HCT116 (cell line): ENCODE measurements around the gene MINK1. TPM values are rescaled to one million over a fixed set of nuclear protein-coding genes. Genes with fewer than 3 reads are reported as not detected.
"Not testable (repeated sequence)": the region's sequence is repeated elsewhere in the genome, so short reads cannot be mapped to it uniquely, and the experiment has no call there.

Experiments used
- ATAC-seq: fragments of 200-7000 bp; cut with Tn5 transposase; 2 replicates; pipeline ENCODE4 v1.9.1; 2020; ENCODE audit warnings: mild to moderate bottlenecking, moderate library complexity
- BruUV-seq: library from RNA; stranded (reverse); fragments of 400-500 nt; replicated peaks from 2 replicates; lab custom pipeline; 2021; lab: Mats Ljungman, UMichigan
- CTCF ChIA-PET: fragments of 300-600 bp; sonication (Branson Sonifier 250); formaldehyde crosslinking; loops from one replicate; lab custom pipeline; 2021; ENCODE audit warnings: antibody characterized with exemption; lab: Charles Lee
- POLR2A ChIA-PET: fragments of 300-600, 350-600 bp; sonication (Branson Sonifier 250); formaldehyde crosslinking; loops from one replicate; lab custom pipeline; 2021; ENCODE audit warnings: antibody characterized with exemption; lab: Charles Lee
- RAD21 ChIA-PET, 2 experiments: fragments of 300-600 bp; sonication (Branson Sonifier 250); formaldehyde crosslinking; loops; one replicate each; lab custom pipeline; 2023; ENCODE audit warnings: low total read pairs in 2 of 2; ENCODE audit not compliant: uncharacterized antibody in 2 of 2, unreplicated experiment in 2 of 2, low non-redundant PET in 1 of 2; lab: Charles Lee
- DNase-seq: peaks from one replicate; pipeline ENCODE4 v3.0.0-alpha.2; 2010; ENCODE audit warnings: low read depth, low spot score
- H2AFZ ChIP-seq: fragments of 200-600 bp; shearing (Covaris generic), sonication (generic); 2 replicates; pipeline ENCODE4 v1.6.1; 2017; ENCODE audit warnings: low read depth, mixed run types, mixed read lengths, antibody characterized with exemption, low read length; ENCODE audit not compliant: poor library complexity, severe bottlenecking
- H3K27ac ChIP-seq: 2 replicates; pipeline ENCODE4 v1.5.1; 2012; ENCODE audit warnings: low read depth, low read length
- H3K27me3 ChIP-seq: fragments of 200-600 bp; sonication (generic); 2 replicates; pipeline ENCODE4 v1.6.1; 2016; ENCODE audit warnings: mixed run types, low read length, mixed read lengths; ENCODE audit not compliant: insufficient read depth
- H3K36me3 ChIP-seq, 2 experiments: fragments of 200-500 bp in 1 of 2; fragments of 200-600 bp in 1 of 2; sonication (Bioruptor generic) in 1 of 2; sonication (generic) in 1 of 2; 2 replicates each; pipeline versions ENCODE4 v1.5.1 to v1.6.1; 2014 to 2016; ENCODE audit warnings: low read length in 2 of 2, inconsistent platforms in 1 of 2, mixed read lengths in 1 of 2, mixed run types in 1 of 2; ENCODE audit not compliant: insufficient read depth in 2 of 2, control insufficient read depth in 1 of 2
- H3K4me1 ChIP-seq, 2 experiments: fragments of 200-600 bp in 1 of 2; sonication (generic) in 1 of 2; 2 replicates each; pipeline versions ENCODE4 v1.5.1 to v1.6.1; 2012 to 2017; ENCODE audit warnings: low read length in 2 of 2, inconsistent platforms in 1 of 2, mild to moderate bottlenecking in 1 of 2, mixed read lengths in 1 of 2, mixed run types in 1 of 2, moderate library complexity in 1 of 2; ENCODE audit not compliant: insufficient read depth in 2 of 2, control insufficient read depth in 1 of 2
- H3K4me2 ChIP-seq: fragments of 200-600 bp; sonication (generic); 2 replicates; pipeline ENCODE4 v1.6.1; 2017; ENCODE audit warnings: mixed run types, low read length, mixed read lengths
- H3K4me3 ChIP-seq, 2 experiments: fragments of 200-600 bp in 1 of 2; sonication (generic) in 1 of 2; replicated peaks in 1 of 2; 2 replicates each; pipeline ENCODE4 v1.5.1; 2011 to 2016; ENCODE audit warnings: low read length in 2 of 2, control low read depth in 1 of 2, low read depth in 1 of 2, mild to moderate bottlenecking in 1 of 2, mixed read lengths in 1 of 2, mixed run types in 1 of 2
- H3K79me2 ChIP-seq: fragments of 200-600 bp; sonication (generic); 2 replicates; pipeline ENCODE4 v1.6.1; 2017; ENCODE audit warnings: mild to moderate bottlenecking, mixed run types, low read length, moderate library complexity, mixed read lengths; ENCODE audit not compliant: insufficient read depth
- H3K9ac ChIP-seq: fragments of 200-600 bp; sonication (generic); 2 replicates; pipeline ENCODE4 v1.6.1; 2016; ENCODE audit warnings: low read length, mixed read lengths
- H3K9me2 ChIP-seq: fragments of 200-600 bp; sonication (generic), shearing (Covaris generic); 2 replicates; pipeline ENCODE4 v1.6.1; 2017; ENCODE audit warnings: mixed run types, mild to moderate bottlenecking, moderate library complexity; ENCODE audit not compliant: insufficient read depth
- H3K9me3 ChIP-seq, 2 experiments: fragments of 200-500 bp in 1 of 2; fragments of 200-600 bp in 1 of 2; sonication (Bioruptor generic) in 1 of 2; sonication (generic) in 1 of 2; 2 replicates each; pipeline ENCODE4 v1.6.1; 2014 to 2017; ENCODE audit warnings: low read length in 2 of 2, mixed read lengths in 2 of 2, inconsistent platforms in 1 of 2, low read depth in 1 of 2, mild to moderate bottlenecking in 1 of 2, mixed run types in 1 of 2, moderate library complexity in 1 of 2; ENCODE audit not compliant: control insufficient read depth in 1 of 2, insufficient read depth in 1 of 2
- H4K20me1 ChIP-seq: fragments of 200-600 bp; sonication (generic), shearing (Covaris generic); 2 replicates; pipeline ENCODE4 v1.6.1; 2017; ENCODE audit warnings: mixed run types, mild to moderate bottlenecking, moderate library complexity; ENCODE audit not compliant: insufficient read depth
- EGR1 ChIP-seq: IDR thresholded peaks from 2 replicates; pipeline ENCODE4 v1.6.1; 2012; ENCODE audit warnings: low read depth
- EZH2phosphoT487 ChIP-seq: fragments of 200-600 bp; IDR thresholded peaks from 2 replicates; pipeline ENCODE4 v1.6.1; 2018; ENCODE audit warnings: antibody characterized with exemption, borderline replicate concordance
- FOSL1 ChIP-seq: IDR thresholded peaks from 2 replicates; pipeline ENCODE4 v1.6.1; 2012; ENCODE audit warnings: low read depth
- POLR2A ChIP-seq: IDR thresholded peaks from 2 replicates; pipeline ENCODE4 v1.7.0; 2011; ENCODE audit warnings: borderline replicate concordance; ENCODE audit not compliant: insufficient read depth, insufficient read length; ENCODE audit errors: extremely low read depth
- POLR2AphosphoS5 ChIP-seq: IDR thresholded peaks from 2 replicates; pipeline ENCODE4 v1.6.1; 2011; ENCODE audit warnings: mild to moderate bottlenecking, low read depth, low read length, moderate library complexity
- REST ChIP-seq: IDR thresholded peaks from 2 replicates; pipeline ENCODE4 v1.6.1; 2012; ENCODE audit warnings: low read depth
- SIN3A ChIP-seq: IDR thresholded peaks from 2 replicates; pipeline ENCODE4 v1.6.1; 2012; ENCODE audit warnings: low read depth
- SRF ChIP-seq: IDR thresholded peaks from 2 replicates; pipeline ENCODE4 v1.6.1; 2012; ENCODE audit warnings: low read depth
- ZFX ChIP-seq: fragments of 450-650 bp; IDR thresholded peaks from 2 replicates; pipeline ENCODE4 v1.6.1; 2017
- ZNF274 ChIP-seq: fragments of 200-500 bp; sonication (Bioruptor generic); IDR thresholded peaks from 2 replicates; pipeline ENCODE4 v1.6.1; 2014; ENCODE audit warnings: mild to moderate bottlenecking, low read depth, low read length, inconsistent platforms
- intact Hi-C: fragments of 100-400 bp; cut with micrococcal nuclease; formaldehyde crosslinking; loops from 2 replicates; pipeline ENCODE4 v1.10.0; 2022
- total RNA-seq: library from RNA; stranded (reverse); gene quantifications from one replicate; pipeline ENCODE4 v1.2.1, GENCODE V29; 2021; ENCODE audit not compliant: unreplicated experiment
- TF ChIP-seq, protein P1 (sequence below): IDR thresholded peaks from 2 replicates; pipeline ENCODE4 v1.6.1; 2012
- TF ChIP-seq, protein P2 (sequence below), 3 experiments: fragments of 200-600 bp in 1 of 3; sonication (generic) in 1 of 3; IDR thresholded peaks in 2 of 3; conservative IDR thresholded peaks in 1 of 3; 2 replicates each; pipeline ENCODE4 v1.5.1; 2012 to 2017; ENCODE audit warnings: low read depth in 2 of 3, low read length in 2 of 3, antibody characterized with exemption in 1 of 3, borderline replicate concordance in 1 of 3, control low read depth in 1 of 3, mild to moderate bottlenecking in 1 of 3, mixed read lengths in 1 of 3, mixed run types in 1 of 3, moderate library complexity in 1 of 3; ENCODE audit not compliant: insufficient read depth in 1 of 3

The MINK1 gene
- total RNA-seq, 1 experiment from 2014 or later = 85.2 TPM

GRCh38 chr17:4908711-4909496 lies 75.8 kb downstream of the MINK1 start (continued):
- TF ChIP-seq EZH2phosphoT487 (no peak), FOSL1 (no peak), SIN3A (no peak), ZFX (no peak)
- TF ChIP-seq, protein P1, sequence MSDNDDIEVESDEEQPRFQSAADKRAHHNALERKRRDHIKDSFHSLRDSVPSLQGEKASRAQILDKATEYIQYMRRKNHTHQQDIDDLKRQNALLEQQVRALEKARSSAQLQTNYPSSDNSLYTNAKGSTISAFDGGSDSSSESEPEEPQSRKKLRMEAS = no peak

GRCh38 chr17:4913994-4914393 lies 80.9 kb downstream of the MINK1 start:
- intact Hi-C loops = no loop called here
- Histone ChIP-seq H3K4me2 (no peak overlapping the region), H3K4me3 (no peak overlapping the region), H4K20me1 (no peaks in the 10 kb centered on the region), H3K27me3 (no peaks in the 10 kb centered on the region), H2AFZ (no peak overlapping the region), H3K9me3 (no peaks in the 10 kb centered on the region), H3K9me2 (no peaks in the 10 kb centered on the region), H3K27ac (no peak overlapping the region), H3K36me3 (no peaks in the 10 kb centered on the region), H3K9ac (no peak overlapping the region), H3K79me2 (no peaks in the 10 kb centered on the region), H3K4me1 (peaks cover 5 to 14% of the 10 kb centered on the region in 2 experiments)
- TF ChIP-seq SIN3A (no peak), REST (no peak), ZNF274 (no peak), SRF (no peak), EGR1 (no peak), POLR2AphosphoS5 (no peak), POLR2A (no peak)
- TF ChIP-seq, protein P2, sequence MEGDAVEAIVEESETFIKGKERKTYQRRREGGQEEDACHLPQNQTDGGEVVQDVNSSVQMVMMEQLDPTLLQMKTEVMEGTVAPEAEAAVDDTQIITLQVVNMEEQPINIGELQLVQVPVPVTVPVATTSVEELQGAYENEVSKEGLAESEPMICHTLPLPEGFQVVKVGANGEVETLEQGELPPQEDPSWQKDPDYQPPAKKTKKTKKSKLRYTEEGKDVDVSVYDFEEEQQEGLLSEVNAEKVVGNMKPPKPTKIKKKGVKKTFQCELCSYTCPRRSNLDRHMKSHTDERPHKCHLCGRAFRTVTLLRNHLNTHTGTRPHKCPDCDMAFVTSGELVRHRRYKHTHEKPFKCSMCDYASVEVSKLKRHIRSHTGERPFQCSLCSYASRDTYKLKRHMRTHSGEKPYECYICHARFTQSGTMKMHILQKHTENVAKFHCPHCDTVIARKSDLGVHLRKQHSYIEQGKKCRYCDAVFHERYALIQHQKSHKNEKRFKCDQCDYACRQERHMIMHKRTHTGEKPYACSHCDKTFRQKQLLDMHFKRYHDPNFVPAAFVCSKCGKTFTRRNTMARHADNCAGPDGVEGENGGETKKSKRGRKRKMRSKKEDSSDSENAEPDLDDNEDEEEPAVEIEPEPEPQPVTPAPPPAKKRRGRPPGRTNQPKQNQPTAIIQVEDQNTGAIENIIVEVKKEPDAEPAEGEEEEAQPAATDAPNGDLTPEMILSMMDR (IDR thresholded peaks at IDR 0.05 in 2 of 3, conservative IDR thresholded peaks at IDR 0.05 in 1 of 3; ENCODE audit: borderline replicate concordance in 1 of 3, insufficient read depth in 1 of 3, low read depth in 2 of 3, low read length in 2 of 3) = no peak
- ChIA-PET RAD21 (no interaction called here), POLR2A (no interaction called here), CTCF (interaction anchor here (3.3 kb wide), 1 partner anchor 10 kb away, joined by 12 read pairs; the partner anchor contains the start of gene CHRNE)
- DNase-seq (no peak), ATAC-seq (no peak)
- BruUV-seq = no TSS peak

DNA sequence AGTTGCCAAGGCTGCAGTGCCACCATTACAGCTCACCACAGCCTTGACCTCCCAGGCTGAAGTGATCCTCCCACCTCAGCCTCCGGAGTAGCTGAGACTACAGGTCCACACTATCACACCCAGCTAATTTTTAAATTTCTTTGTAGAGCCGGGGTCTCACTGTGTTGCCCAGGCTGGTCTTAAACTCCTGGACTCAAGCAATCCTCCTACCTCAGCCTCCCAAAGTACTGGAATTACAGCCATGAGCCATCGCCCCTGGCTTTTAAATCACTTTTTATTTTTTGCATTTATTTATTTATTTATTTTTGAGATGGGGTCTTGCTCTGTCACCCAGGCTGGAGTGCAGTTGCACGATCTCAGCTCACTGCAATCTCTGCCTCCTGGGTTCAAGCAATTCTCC lies 81.4 kb downstream of the MINK1 start:
- H2AFZ ChIP-seq, H3K4me3 ChIP-seq, ATAC-seq, H3K9ac ChIP-seq, H3K79me2 ChIP-seq, H3K4me2 ChIP-seq, H3K4me1 ChIP-seq, H3K9me3 ChIP-seq, H3K36me3 ChIP-seq, H3K27ac ChIP-seq, RAD21 ChIA-PET, H3K9me2 ChIP-seq, intact Hi-C loops, H3K27me3 ChIP-seq, BruUV-seq, POLR2A ChIA-PET, DNase-seq, H4K20me1 ChIP-seq: not testable (repeated sequence)
- CTCF ChIA-PET = interaction anchor here (3.3 kb wide), 1 partner anchor 11 kb away, joined by 12 read pairs; the partner anchor contains the start of gene CHRNE
